Dedifferentiated amniotic fluid mesenchymal stem cell (primary cell): Measurements from ENCODE around the gene GOLT1B.
"Not testable (repeated sequence)": the region's sequence is repeated elsewhere in the genome, so short reads cannot be mapped to it uniquely, and the experiment has no call there.

ENCODE experiments used
- DNase-seq: peaks from one replicate; pipeline ENCODE4 v3.0.0-alpha.2; 2016; ENCODE audit errors: extremely low spot score

The GOLT1B gene

GRCh38 chr12:21501258-21502163 is at the start of gene GOLT1B, which contains the start of gene RECQL:
TSS of gene GOLT1B (plus strand) at chr12:21501789. CDS start at chr12:21501924, 135 bp downstream.
TSS of gene RECQL (minus strand) at chr12:21501635. CDS start at chr12:21499570, 2,065 bp downstream.
- peak; percentile 99 for DNase-seq

- no peak for DNase-seq
These were observed 48.2 kb upstream of the GOLT1B start for GRCh38 chr12:21453312-21453852.

DNA sequence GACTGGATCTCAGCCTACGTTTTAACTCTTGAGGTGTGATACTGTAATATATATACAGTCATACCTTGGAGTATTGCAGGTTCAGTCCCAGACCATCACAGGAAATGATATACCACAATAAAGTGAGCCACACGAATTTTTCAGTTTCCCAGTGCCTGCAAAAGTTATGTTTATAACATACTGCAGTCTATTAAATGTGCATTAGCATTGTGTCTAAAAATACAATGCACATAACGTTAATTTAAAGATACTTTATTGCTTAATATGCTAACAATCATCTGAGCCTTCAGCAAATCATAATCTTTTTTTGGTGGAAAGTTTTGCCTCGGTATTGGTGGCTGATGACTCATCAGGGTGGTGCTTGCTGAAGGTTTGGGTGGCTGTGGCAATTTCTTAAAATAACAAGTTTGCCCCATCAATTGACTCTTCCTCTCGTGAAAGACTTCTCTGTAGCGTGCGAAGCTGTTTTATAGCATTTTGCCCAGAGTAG is 45.3 kb upstream of the GOLT1B start:
- no peak for DNase-seq

DNA sequence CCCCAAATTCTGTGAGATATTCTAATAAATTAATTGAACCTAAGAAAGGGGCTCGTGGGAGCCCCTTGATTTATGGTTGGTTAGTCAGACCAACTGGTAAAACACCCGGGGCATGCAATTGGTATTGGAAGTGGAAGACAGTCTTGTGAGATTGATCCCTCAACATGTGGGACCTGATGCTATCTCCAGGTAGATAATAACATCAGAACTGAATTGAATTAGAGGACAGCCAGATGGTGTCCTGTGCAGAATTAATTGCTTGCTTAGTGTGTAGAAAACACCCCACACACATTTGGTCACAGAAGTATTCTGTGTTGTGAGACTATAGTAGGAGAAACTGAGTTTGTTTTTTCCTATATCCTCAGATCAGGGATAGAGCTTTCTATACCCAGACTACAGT is 42.1 kb upstream of the GOLT1B start:
- DNase-seq, result no peak

DNA sequence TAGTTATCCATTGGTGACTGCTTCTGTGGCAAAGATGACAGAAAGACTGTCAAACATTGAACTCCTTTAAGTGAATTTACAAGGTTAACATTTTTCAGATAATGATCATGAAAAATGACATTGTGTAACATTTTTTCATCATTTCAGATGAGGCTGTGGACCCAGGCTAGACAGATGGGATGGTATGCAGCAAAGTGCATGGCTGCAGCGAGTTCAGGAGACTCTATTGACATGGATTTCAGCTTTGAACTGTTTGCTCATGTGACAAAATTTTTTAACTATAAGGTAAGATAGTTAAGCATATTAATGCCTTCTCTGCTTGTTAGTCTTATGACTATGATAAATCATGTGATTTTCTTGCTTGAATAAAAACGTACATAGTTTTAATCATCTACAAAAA is 34.3 kb upstream of the GOLT1B start:
- DNase-seq, result not testable (repeated sequence)

DNA sequence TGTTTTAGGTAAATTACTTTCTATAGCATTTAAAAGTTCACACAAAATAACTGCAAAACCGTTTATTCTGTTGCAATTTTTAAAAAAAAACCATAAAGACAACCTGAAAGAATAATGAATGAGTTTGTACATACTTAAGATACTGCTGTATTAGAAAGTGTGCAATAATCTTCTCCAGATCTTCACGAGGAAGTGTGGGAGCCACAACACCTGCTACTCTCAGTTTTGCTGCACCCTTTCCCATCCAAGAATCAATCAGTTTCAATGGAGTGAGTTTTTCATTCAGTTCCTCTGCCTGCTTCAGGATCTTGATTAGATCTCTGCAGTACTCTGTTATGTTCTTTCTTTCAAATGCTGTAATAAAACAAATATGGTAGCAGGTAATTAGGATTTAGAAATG is 30.3 kb upstream of the GOLT1B start:
- DNase-seq, result no peak

DNA sequence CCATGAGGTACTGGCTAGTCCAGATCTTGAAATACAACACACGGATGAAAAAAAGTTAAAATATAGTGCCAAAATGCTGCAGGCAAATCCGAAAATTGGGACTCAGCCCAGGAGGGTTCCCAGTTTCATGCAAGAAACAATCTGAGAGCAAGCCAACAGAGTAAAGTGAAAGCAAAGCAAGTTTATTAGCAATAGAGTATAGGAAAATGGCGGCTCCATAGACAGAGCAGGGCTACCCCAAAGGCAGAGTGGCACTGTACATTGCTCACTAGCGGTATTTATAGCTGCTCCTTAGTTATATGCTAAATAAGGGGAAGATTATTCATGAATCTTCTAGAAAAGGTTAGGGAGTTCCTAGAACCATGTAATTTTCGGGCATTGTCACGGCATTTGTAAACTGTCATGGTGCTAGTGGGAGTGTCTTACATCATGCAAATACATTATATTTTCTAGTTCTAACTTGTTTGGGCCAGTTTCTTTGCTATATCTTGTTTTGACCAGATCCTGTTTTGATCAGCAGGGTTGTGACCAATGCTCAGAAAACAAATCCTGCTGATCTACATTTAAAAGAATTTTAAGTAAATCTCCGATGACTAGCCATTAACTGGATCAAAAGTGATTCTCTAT is 29.3 kb upstream of the GOLT1B start:
- no peak for DNase-seq

DNA sequence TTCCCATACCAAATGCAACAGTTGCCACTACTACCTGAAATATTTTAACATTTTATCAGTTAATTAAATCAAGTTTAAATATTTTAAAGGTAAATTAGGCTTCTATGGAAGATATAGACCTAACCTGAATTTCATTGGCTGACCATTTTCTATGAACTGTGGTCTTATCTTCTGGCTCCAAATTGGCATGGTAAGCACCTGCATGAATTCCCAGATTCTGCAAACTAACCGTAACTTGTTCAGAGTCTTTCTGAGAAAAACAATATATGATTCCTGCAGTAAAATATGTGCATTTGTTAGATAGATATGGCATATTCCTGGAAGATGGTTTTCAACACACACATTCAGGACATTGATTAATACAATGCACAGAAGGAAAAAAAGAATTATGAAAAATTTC is 26.0 kb upstream of the GOLT1B start:
- DNase-seq, result no peak

DNA sequence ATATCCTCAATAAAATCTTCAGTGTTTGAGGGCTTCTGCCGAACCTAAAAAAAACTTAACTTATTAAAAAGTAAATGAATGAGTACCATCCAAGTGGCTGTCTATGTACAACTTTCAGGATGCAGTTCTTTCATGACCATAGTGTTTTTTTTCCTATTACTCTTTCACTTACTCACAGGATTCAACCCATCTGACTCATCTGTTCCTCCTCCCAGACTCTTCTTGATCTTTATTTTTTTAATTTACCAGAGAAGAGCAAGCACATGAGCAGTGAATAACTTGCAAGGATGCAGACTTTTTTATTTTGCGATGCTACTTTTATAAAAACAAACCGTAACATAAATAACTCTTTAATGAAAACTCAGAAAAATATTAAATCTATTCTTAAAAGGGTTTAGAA is 24.6 kb upstream of the GOLT1B start:
- peak; percentile 48 for DNase-seq

DNA sequence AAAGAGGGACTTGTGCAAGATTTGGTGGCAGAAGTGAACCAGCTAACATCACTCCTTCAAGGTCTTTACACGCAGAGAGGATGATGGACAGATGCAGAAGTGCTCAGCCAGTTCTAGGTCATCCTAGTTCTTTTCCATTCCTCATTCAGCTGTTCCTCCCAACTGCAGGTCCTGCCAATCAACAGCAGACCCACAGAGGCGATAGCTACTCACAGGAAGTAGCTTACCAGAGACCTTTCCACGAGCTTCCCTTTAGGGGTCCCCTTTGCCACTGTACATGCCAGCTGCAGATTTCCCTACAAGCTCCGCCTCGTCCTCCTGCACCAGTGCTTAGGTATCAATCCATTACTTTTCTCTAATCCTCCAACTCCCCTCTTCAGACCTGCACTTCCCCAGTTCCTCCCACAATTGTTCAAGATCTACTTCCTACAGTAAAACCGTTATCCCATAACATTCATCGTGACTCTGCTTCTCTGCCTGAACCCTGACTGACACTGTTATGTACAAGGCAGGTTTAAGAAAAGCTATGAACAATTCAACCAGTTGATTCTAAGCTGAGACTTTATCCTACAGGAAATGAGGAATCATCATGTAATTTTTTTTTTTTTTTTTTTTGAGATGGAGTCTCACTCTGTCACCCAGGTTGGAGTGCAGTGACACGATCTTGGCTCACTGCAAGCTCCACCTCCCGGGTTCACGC is 22.7 kb upstream of the GOLT1B start:
- no peak for DNase-seq

DNA sequence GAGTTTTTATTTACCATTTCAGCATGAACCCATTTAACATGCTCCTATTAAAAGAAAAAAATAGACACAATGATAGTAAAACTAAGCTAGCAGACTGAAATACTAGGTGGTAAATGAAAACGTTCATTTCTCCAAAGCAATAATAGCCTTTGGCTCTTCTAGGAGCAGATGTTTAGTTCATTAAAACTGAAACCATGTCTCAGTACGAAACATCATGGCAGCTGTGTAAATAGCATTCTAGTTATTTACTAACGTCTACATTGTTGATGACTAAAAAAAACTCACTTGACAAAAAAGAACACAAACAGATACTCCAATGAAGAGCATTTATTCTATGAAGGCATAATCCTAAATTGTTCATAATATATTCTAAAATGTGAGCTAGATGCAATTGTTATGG is 18.1 kb upstream of the GOLT1B start:
- DNase-seq, result no peak

GRCh38 chr12:21485998-21486397 is 15.6 kb upstream of the GOLT1B start:
- no peak for DNase-seq

DNA sequence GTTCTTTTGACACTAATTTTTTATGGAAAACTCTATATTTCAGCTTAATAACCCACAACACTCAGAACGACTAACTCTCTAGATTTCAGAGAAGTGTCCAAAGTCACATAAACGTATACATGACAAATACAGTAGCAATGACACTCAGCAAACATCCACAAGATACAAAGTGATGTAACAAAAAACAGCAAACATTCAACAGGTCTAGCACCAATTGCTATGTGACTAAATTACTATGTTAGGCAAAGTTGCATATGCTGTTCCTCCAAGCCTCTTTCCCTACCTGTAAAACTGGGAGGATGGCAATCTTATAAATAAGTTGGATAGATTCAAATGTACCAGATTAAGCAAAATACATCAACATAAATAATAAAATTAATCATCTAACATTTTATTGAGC is 1.8 kb upstream of the GOLT1B start:
- no peak for DNase-seq

GRCh38 chr12:21500786-21501257 is 767 bp upstream of the GOLT1B start:
- DNase-seq, result no peak

GRCh38 chr12:21502164-21502496 is 541 bp downstream of the GOLT1B start:
- DNase-seq, result peak; percentile 38

- DNase-seq, result no peak
These were observed 1.3 kb downstream of the GOLT1B start for GRCh38 chr12:21502872-21503271.

GRCh38 chr12:21505888-21506287 is 4.3 kb downstream of the GOLT1B start:
- DNase-seq, result no peak

GRCh38 chr12:21507849-21508248 is 6.3 kb downstream of the GOLT1B start:
- no peak for DNase-seq

GRCh38 chr12:21509768-21510167 is 8.2 kb downstream of the GOLT1B start:
- DNase-seq, result no peak

DNA sequence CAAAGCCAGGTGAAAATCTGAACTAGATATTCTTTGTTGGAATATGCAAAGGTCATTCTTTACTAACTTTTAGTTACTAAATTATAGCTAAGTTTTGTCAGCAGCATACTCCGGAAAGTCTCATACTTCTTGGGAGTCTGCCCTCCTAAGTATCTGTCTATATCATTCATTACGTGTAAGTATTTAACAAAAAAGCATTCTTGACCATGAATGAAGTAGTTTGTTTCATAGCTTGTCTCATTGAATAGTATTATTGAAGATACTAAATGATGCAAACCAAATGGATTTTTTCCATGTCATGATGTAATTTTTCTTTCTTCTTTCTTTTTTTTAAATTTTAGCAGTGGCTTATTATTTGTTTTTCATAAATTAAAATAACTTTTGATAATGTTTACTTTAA is 14.7 kb downstream of the GOLT1B start:
- DNase-seq, result no peak

DNA sequence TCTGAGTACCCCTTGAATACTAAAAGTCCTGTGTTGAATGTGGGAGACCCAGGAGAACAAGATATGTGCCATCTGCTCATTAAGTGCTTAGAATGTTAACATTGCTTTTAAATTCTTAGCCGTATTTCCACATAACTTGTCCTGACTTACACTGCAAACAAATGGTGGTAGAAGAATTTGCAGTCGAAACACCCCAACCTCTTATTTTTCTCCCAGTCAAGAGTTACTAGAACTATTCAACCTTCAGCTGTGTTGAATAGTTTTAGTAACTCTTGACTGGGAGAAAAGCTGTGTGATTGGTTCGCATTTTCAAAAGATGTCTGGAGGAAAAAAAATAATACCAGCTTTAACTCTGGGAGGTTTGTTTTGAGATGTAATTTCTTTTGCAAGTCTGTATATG is 16.9 kb downstream of the GOLT1B start:
- DNase-seq, result no peak

DNA sequence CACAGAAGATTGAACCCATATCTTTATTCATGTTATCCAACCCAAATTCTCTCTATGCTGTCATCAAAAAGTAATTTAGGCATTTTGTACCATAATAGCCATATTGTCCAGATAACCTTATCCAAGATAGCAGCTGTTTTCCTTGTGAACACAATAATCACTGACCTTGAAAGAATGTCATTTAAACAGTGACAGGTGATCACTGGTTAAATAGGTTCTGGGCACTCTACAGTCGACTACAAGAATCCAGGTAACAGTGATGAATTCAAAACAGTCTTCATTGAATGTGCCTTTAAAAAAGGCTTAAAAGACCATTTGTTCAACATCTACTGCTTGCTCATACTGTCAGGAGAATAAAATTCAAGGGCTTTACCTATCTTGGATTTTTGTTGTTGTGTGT is 20.0 kb downstream of the GOLT1B start:
- DNase-seq, result no peak
